Mammary epithelial cell (primary cell): Measurements from ENCODE around the gene FGD5.

Experiments
- CTCF ChIP-seq, 2 donors: IDR thresholded peaks in 1 of 2; conservative IDR thresholded peaks in 1 of 2; 2 replicates each; pipeline ENCODE4 v1.5.1; 2011 to 2012; ENCODE audit warnings: inconsistent platforms in 2 of 2, low read length in 2 of 2, mild to moderate bottlenecking in 2 of 2, control low read depth in 1 of 2, low read depth in 1 of 2; ENCODE audit not compliant: insufficient read depth in 1 of 2; ENCODE audit errors: extremely low read depth in 1 of 2
- EZH2 ChIP-seq: IDR thresholded peaks from 2 replicates; pipeline ENCODE4 v1.6.1; 2012; ENCODE audit warnings: low read length, inconsistent platforms, borderline replicate concordance

- TF ChIP-seq CTCF (conservative IDR thresholded peaks at IDR 0.05 in 1 of 2, IDR thresholded peaks at IDR 0.05 in 1 of 2; ENCODE audit: extremely low read depth in 1 of 2, insufficient read depth in 1 of 2, low read depth in 1 of 2, low read length in 2 of 2): no peak
- TF ChIP-seq EZH2: no peak
Measured at GRCh38 chr3:14948609-14949038, 129.9 kb downstream of the FGD5 start.
